Brain microvascular endothelial cell (primary cell): ENCODE measurements around the gene TLN1.

Source experiments
- DNase-seq: peaks from one replicate; pipeline ENCODE4 v3.0.0-alpha.2; 2020
- H3K27ac ChIP-seq: fragments of 250-450 bp; sonication (Bioruptor Pico); 2 replicates; pipeline ENCODE4 v1.5.1; 2020; ENCODE audit warnings: mild to moderate bottlenecking, moderate library complexity
- H3K27me3 ChIP-seq: fragments of 250-450 bp; sonication (Bioruptor Pico); replicated peaks from 2 replicates; pipeline ENCODE4 v1.5.1; 2020; ENCODE audit warnings: mild to moderate bottlenecking
- H3K36me3 ChIP-seq: fragments of 250-450 bp; sonication (Bioruptor Pico); replicated peaks from 2 replicates; pipeline ENCODE4 v1.5.1; 2020; ENCODE audit warnings: mild to moderate bottlenecking
- H3K4me3 ChIP-seq: 2 replicates; pipeline ENCODE4 v1.5.1; 2011; ENCODE audit warnings: low read depth, mild to moderate bottlenecking, control low read depth, low read length, moderate library complexity
- in situ Hi-C: cut with HindIII; loops from 2 replicates; pipeline ENCODE4 v1.10.0; 2017; ENCODE audit warnings: low sequenced_read_pairs, low pct_ligation_motif_present
- TF ChIP-seq, protein P1 (sequence below): IDR thresholded peaks from 2 replicates; pipeline ENCODE4 v1.5.1; 2011; ENCODE audit warnings: low read depth, mild to moderate bottlenecking, moderate library complexity, low read length, control low read depth, inconsistent platforms; ENCODE audit errors: missing control alignments

TLN1 gene

DNA sequence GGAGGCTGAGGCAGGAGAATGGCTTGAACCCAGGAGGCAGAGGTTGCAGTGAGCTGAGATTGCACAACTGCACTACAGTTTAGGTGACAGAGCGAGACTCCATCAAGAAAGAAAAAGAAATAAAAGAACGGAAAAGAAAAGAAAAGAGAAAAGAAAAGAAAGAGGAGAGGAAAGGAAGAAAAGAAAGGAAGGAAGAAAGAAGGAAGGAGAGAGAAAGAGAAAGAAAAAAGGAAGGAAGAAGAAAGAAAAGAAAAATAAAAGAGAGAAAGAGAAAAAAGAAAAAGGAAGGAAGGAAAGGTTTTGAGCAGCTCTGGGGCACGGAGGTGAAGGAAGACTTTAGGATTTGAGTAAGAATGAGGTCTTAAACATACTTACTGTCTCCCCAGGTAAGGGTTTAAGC, 18.4 kb downstream of the TLN1 start:
- no peak for DNase-seq
- in situ Hi-C loops: no loop called here
- peaks cover 94% of the 10 kb centered on the region for H3K36me3 ChIP-seq
- H3K27me3 ChIP-seq: no peaks in the 10 kb centered on the region
- H3K4me3 ChIP-seq: no peak overlapping the region
- TF ChIP-seq, protein P1, sequence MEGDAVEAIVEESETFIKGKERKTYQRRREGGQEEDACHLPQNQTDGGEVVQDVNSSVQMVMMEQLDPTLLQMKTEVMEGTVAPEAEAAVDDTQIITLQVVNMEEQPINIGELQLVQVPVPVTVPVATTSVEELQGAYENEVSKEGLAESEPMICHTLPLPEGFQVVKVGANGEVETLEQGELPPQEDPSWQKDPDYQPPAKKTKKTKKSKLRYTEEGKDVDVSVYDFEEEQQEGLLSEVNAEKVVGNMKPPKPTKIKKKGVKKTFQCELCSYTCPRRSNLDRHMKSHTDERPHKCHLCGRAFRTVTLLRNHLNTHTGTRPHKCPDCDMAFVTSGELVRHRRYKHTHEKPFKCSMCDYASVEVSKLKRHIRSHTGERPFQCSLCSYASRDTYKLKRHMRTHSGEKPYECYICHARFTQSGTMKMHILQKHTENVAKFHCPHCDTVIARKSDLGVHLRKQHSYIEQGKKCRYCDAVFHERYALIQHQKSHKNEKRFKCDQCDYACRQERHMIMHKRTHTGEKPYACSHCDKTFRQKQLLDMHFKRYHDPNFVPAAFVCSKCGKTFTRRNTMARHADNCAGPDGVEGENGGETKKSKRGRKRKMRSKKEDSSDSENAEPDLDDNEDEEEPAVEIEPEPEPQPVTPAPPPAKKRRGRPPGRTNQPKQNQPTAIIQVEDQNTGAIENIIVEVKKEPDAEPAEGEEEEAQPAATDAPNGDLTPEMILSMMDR: no peak
- no peak overlapping the region for H3K27ac ChIP-seq

DNA sequence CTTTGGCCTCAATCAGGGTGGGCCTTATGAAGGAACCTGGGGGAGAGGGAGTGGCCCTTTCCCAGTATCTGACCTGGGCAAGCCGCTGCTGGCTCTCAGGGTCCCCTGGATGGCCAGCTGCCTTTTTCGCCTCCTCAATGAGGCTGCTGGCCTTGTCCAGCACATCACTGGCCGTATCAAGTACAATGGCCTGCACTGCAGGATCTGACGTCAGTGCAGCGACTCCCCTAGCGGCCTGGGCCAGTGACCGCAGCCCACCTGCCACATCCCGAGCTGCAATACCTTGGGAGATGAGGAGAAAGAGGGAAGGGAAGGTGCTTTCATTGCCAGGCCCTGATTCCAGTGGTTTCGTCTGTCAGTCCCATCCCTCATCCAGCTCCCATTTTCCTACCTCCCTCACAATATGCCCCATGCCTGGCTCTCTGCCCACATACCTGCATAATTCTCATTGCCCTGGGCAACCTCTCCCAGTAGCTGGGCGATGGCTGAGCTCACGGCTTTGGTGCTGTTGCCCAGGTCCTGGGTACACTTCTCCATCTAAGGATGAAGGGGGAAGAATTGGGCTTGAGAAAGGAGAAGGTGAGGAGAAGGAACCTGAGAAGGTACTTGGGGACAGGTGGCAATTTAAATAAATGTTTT, 19.1 kb downstream of the TLN1 start:
- in situ Hi-C loops: no loop called here
- Histone ChIP-seq H3K4me3 (no peak overlapping the region), H3K36me3 (peaks cover 94% of the 10 kb centered on the region), H3K27me3 (no peaks in the 10 kb centered on the region), H3K27ac (no peak overlapping the region)
- TF ChIP-seq, protein P1: no peak
- no peak for DNase-seq

DNA sequence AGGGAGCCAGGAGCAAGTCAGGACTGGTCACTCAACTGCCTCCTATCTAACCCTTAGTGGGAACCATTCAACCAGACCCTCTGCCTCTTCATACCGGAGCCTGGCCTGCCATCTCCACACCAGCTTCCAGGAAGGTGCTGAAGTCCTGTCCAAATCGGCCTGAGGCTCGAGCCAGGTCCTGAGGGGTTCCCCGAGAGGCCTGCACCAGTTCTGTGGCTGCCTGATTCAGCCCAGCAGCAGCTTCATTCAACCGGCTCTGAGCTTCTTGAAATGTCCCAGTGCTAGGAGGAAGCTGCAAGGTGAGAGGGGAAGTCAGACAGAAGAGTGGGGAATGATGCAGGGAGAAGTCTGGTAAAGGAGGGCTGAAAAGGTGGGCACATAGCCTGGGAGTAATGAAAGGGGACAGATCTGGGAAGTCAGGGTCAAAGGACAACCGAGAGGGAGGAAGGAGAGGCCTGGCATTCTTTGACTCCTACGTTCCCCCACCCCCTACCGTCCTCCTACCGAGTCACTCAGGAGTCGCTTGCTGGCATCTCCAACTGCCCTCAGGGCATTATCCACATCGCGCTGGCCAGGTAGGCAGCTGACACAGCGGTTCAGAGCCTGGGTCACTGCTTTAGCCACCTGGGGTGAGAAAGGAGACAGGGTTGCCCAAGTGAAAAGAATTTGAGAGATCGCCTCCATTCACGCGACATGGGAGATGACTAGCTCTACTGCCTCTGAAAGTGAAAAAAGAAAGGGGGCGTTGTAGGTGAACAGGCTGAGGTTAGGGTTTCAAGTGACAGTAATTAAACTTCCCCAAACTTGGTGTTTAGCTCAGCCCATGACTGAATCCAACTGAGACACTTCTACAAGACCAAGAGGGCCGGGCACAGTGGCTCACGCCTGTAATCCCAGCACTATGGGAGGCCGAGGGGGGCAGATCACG, 20.2 kb downstream of the TLN1 start:
- no peak overlapping the region for H3K27ac ChIP-seq
- no peak overlapping the region for H3K4me3 ChIP-seq
- no peak for DNase-seq
- in situ Hi-C loops: no loop called here
- H3K27me3 ChIP-seq: no peaks in the 10 kb centered on the region
- H3K36me3 ChIP-seq: peaks cover 94% of the 10 kb centered on the region
- TF ChIP-seq, protein P1: no peak

DNA sequence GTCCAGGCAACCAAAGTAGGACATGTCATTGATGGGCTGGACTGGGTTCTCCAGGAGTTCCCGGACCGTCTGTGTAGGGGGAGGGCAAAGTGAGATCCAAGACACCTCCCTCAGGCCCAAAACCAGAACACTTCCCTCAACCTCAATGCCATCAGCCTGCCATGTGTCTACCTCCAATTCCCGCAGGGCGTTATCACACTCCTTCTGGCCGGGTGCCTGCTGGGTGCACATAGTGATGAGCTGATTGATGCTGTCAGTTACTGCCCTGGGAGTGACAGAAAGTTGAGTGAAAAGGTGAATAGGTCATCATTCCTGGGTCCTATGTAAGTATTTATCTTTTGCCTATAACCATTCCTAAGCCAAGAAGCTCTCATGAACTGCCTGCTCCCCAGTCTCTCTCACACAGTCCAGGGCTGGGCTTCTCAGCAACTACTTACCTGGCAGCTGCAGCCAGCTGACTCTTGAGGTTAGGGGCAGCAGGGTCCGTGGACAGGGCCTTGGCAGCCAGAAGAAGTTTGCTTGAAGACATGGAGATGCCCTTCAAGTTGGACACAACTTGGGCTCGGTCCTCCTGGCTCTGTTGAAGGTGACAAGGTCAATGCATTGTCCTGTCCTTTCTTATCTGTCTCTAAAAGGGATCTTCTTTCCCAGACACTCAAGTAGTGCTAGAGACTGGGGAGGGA, 21.0 kb downstream of the TLN1 start:
- H3K4me3 ChIP-seq: no peak overlapping the region
- TF ChIP-seq, protein P1: no peak
- H3K36me3 ChIP-seq: peaks cover 94% of the 10 kb centered on the region
- no peak overlapping the region for H3K27ac ChIP-seq
- H3K27me3 ChIP-seq: no peaks in the 10 kb centered on the region
- in situ Hi-C loops: no loop called here
- no peak for DNase-seq

DNA sequence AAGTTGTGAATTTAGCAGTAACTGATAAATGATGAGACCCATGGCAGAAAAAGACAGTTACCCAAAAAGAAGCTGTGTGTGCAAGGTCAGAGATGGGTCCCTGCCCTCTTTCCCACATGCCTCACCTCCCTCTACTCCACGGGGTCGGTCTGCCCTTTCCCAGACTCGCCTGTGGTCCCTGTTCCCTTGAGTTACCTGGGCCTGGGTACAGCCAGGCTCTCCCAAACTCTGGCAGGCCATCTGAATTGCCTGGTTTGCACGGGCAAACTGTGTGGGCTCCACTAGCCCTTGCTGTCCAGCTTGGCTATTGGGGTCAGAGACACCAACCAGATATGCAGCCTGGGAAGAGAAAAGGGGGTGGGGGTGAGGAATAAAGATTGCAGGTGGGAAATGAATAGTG, 23.8 kb downstream of the TLN1 start:
- Histone ChIP-seq H3K36me3 (peaks cover 94% of the 10 kb centered on the region), H3K4me3 (no peak overlapping the region), H3K27me3 (no peaks in the 10 kb centered on the region), H3K27ac (no peak overlapping the region)
- no peak for DNase-seq
- TF ChIP-seq, protein P1: no peak
- in situ Hi-C loops: no loop called here
